HG03135 (cell line): ENCODE data around the gene TRAPPC4.
"Not testable (repeated sequence)": the region's sequence is repeated elsewhere in the genome, so short reads cannot be mapped to it uniquely, and the experiment has no call there.

Experiments used
- ATAC-seq: cut with Tn5 transposase; IDR thresholded peaks from one replicate; pipeline ENCODE4 v1.9.1; 2021; ENCODE audit warnings: mild to moderate bottlenecking, moderate library complexity; ENCODE audit not compliant: unreplicated experiment

TRAPPC4 gene

DNA sequence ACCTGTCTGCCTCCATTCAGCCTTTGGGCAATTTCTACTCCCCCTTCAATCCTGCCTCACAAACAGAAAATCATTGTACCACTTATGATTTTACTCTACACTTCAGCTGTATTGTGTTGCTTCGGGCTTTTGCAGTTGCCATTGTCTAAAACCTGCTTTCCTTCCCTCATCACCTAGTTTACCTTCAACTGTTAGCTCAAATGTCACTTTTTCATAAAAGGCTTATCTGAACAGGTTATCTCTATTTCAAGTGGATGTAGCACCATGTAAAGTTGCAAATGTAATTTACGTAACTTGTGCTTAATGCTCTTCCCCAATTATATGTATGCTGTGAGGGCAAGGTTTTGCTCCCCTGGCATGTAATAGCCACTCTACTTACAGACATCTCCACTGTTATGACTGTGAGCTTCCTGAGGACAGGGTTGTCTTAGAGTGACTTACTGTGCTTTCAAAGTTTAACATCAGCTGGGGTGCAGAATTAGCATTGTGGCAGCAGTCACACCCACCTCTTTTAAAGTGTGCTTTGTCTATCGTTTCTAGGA lies 5.9 kb upstream of the TRAPPC4 start:
- no peak for ATAC-seq

DNA sequence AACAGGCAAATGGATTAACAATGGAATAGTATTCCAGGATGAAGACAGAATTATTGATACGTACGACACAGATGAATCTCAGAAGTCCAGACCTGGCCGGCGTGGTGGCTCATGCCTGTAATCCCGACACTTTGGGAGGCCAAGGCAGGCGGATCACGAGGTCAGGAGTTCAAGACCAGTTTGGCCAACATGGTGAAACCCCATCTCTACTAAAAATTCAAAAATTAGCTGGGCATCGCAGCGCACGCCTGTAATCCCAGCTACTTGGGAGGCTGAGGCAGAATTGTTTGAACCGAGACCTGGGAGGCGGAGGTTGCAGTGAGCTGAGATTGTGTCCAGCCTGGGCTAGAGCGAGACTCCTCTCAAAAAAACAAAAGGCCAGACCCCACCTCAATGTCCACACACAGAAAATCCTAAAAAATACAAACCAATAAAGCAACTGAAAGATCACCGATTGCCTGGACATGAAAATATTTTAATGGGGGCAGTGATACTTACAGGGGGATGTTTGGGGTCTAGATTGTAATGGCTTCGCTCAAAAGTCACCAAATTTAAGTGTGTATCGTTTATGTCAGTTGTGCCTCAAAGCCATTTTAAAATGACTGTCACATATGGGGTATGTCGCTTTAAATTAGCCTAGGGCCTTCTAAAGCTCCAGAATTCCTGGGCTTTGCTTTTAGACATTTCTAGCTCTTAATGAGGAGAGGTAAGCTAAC lies 4.2 kb upstream of the TRAPPC4 start:
- no peak for ATAC-seq

DNA sequence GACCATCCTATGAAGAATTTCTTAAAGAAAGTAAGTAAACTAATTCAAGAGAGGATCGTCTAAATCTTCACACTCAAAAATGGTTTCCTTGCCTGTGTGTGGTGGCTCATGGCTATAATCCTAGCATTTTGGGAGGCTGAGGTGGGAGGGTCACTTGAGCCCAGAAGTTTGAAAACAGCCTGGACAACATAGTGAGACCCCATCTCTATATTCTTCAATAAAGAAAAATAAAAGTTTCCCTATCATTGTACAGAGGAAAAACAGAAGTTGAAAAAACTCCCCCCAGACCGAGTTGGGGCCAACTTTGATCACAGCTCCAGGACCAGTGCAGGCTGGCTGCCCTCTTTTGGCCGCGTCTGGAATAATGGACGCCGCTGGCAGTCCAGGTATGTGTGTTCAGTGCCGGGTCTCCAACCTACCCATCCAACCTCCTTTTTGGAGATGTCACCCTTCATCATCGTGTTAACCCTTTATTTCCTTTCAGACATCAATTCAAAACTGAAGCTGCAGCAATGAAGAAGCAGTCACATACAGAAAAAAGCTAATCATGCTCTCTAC lies 3.4 kb upstream of the TRAPPC4 start:
- no peak for ATAC-seq

DNA sequence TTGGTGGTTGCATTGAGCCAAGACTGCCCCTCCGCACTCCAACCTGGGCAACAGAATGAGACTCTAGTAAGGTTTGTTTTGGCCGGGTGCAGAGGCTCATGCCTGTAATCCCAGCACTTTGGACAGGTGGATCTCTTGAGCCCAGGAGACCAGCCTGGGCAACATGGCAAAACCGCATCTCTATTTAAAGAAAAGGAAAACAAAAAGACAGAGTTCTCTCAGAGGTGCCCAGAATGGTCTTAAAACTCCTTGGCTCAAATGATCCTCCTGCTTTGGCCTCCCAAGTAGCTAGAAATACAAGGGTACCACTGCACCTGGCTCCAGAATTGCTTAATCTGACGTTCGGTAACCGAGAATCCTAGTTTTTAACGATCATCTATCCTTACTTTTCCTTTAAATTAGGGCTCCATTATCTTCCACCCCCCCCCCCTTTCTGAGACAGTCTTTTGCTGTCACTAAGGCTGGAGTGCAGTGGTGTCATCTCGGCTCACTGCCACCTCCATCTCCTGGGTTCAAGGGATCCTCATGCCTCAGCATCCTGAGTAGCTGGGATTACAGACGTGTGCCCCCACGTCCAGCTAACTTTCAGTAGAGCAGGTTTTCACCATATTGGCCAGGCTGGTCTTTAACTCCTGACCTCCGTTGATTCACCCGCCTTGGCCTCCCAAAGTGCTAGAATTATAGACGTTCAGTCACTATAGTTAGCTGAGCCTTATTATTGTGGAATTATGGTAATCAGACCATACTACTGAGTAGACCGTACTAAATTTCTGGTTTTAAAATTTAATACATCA lies 2.2 kb upstream of the TRAPPC4 start:
- no peak for ATAC-seq

DNA sequence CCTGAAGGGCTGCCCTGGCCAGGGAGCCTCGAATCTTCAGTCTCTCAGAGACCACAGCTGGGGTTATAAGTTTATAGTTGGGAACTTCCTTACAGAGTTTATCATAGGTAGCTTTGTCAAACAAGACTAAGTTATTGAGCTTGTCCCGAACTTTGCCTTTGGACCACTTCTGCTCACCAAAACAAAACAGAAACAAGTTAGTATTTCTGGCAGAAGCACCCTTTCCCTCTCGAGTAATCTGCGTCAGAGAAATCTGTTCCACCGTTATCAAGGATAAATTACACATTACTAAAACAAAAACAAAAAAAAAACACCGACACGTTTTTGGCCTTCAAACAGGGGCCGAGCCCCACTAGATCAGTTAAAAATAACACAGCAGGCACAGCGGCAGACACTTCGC lies 1.2 kb upstream of the TRAPPC4 start:
- not testable (repeated sequence) for ATAC-seq

DNA sequence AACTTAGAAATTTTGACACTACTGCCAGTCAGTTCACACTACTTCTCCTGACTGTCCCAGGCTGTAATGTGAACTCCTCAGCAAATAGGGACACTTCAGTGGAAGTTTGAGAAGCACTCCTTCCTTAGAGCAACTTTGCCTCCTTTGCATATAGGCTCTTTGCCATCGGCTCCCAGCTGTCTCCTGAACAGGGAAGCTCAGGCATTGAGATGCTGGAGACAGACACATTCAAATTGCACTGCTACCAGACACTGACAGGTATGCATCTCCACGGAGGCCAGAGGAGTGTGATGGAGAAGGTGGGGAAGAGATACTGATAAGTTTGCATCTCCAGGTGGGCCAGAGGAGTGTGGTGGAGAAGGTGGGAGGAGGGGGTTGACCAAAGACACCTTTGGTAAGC lies 1.4 kb downstream of the TRAPPC4 start:
- no peak for ATAC-seq

DNA sequence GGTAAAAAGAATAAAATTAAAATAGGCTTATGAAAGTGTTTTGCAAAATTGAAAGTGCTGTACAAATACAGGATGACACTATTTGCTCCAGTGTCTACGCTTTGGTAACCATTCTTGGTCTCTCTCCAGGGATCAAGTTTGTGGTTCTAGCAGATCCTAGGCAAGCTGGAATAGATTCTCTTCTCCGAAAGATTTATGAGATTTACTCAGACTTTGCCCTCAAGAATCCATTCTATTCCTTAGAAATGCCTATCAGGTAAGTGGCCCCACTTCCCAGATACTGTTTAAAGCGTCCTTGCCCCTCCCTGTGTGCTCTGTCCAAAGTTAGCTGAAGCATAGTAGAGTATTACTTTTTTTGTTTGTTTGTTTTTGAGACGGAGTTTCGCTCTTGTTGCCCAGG lies 3.1 kb downstream of the TRAPPC4 start:
- ATAC-seq = no peak

DNA sequence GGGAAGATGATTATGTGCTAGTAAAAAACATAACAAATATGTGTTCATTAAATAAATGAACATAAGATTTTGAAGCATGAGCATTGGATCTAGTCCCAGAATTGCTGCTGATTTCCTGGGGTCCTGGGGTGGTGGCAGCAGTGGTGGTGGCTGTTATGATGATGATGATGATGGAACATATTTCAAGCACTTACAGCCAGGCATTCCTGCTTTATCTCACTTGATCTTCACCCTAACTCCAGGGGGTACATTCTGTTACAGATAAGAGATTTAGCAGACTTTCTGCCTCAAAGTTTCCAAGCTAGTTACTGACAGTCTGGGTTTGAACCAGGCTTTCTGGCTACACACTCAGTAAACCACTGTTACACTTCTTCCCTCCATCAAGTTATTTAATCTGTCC lies 5.2 kb downstream of the TRAPPC4 start:
- no peak for ATAC-seq

DNA sequence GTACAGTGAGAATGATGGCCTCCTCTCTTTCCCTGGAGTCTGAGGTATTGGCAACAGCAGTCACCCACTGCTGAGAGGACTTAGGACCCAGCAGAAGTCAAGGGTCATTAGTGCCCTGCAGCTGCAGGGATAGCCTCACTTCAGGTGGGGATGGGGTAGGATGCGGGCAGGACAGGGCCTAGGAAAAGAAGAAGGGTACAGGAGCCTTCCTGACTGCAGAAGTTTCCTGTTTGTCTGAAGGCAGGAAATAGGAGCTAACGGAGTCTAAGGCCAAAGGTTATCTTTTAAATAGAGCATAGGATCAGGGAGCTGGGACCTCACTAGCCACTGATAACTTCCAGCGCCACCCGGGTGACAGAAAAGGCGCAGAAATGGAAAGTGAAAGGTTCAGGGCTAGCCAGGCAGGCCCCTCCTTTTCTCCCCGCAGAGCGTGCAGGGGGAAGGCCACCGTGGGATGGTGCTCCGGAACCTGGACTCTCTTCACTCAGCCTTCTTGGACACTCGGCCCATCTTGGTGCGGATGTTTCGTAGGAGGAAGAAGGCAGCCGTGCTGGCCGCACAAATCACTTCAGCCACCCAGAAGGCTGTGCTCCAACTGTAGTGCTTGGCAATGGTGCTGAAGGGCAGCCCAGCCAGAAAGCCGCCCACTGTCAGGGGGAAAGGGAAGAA lies 6.0 kb downstream of the TRAPPC4 start:
- no peak for ATAC-seq

DNA sequence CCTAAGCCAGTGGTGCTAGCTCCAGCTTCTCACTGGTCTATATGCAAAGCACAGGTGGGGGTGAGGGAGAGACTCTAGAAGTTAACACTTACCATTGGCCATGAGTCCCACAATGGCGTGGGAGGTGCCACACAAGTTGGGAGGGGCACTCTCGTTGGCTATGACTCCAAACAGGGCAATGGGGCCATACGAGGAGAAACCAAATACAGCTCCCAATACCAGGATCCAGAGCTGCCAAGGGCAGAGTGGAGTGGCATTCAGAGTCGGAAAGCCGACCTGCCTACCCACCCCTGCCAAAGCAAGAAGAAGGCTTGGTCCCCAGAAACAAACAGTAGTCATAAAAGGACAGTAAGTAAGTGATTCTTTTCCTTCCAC lies 6.5 kb downstream of the TRAPPC4 start:
- no peak for ATAC-seq

DNA sequence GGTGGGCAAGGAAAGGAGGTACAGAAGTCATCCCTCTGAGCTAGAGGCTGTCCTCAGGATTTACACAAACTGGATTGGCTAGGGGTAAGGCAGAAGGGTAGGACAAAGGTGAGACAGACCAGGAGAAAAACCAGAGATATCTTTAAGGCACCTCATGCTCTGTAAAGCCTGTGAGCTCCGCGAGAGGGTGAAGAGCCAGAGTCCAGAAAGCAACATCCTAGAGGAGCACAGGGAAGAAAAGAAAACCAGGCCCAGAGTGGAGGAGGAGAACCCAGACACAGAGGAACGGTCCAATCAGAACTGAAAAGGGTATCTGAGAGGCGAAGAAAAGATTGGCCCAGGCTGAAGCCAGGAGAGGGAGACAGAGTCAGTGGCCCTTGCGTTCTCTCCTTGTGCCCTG lies 7.0 kb downstream of the TRAPPC4 start:
- ATAC-seq = no peak

DNA sequence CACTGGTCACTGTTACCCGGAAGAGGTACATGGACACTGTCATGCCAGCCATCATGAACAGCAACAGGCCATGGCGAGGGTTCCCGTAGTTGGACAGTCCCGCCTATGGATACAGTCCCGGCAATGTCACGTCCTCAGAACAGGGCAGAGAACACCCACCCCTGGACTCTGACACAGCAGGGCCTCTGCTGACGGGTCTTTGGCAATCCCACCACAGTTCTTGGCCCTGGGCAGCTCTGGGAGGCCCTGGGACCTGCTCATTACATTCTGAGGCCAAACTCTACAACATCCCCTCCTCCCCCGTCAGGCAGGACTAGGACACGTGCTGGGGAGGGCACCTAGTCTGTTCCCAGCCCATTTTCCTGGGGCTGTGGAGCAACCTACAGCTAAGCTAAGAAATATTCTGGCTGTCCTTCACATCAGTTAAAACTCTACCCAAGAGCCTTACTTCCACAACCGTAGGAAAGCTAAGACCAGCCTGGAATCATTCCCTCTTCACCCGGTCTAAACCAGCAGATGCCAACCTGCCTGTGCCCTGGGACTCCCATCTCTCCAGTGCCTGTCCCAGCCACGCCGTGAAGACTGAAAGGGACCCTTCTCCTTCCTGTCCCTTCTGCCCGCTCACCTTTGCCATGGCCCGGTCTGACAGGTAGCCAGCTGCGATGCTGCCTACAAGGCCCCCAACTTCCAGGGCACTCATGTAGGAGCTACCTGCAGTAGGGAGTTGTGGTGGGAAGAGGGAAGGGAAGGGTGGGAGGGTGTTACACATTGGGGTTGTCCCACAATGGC lies 7.6 kb downstream of the TRAPPC4 start:
- no peak for ATAC-seq

DNA sequence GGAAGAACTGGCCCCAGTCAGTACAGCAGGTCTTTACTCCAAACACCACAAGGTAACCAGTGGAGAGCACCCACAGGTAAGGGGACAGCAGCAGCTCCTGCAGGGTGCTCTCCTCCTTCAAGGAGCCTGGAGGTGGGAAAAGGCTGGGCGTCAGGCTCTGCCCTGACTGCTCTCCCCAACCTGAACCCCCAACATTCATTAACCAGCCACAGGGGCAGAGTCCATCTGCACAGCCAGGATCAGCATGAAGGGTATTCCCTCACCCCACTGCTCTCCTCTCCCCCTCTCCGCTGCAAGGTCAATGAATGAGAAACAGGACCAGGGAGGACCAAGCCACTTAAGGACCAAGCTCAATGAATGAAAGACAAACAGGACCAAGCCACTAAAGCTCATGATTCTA lies 8.4 kb downstream of the TRAPPC4 start:
- ATAC-seq = no peak

DNA sequence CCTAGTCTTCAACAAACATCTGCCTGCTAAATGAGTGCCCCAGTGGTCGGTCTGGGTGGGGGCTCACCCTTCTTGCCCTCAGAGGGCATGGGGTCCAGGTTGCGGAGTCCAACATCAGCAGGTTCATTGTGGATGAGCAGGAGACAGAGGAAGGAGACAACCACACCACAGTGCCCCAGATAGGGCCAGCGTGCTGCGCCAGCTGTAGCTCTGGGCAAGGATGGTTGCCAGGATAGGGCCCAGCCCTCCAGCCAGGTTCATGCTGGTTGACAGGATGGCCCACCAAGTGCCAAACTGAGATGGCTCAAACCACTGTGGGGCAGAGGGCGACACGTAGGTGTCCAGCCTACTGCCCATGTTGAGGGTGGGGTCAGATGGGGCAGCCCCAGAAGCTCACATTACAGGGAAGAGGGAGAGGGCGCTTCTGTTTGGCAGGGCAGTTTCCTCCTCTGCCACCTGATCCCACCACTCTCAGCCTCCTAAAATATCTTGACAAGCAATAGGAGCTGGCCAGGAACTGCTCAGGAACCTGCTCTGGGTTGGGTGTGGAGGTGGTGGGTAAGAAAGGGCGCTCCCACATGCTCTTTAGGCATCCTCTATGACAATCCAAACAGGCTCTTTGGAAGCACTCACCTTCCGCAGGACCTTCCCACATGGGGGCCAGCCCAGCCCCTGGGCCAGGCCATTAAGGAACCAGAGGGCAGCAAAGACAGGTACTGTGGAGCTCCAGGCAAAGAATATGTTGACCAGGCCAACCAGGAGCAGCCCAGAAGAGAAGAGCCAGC lies 9.2 kb downstream of the TRAPPC4 start:
- ATAC-seq = no peak

DNA sequence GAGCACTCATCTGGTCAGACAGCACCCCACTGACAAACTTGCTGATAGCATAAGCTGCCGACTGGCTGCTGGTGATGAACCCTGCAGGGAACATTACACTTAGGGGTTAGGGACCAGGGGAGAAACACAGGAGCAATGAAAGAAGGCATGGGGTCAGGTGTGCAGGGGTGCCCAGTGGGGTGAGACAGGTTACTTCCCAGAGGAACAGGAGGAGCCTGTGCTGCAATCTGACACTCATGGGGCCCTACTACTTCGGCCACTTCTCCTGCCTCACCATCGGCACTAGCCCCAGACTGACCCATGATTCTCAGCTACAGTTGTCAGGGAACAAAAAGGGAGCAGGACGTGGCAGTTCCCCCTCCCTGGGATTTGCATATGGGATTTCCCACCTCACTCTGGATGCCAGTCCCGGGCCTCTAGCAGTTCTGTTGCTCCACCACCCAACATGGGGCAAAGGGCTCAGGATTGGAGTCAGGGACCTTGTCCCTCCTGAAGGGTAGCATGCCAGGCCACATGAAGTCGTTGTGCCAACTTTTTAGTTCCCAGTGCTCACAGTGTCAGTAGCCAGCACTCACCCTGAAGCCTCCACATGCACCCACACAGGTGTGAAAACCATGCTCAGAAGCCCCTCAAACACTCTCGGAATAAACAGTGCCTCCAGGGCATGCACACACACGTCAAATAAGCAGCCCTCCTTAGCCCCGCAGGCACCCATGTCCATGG lies 9.9 kb downstream of the TRAPPC4 start:
- no peak for ATAC-seq

DNA sequence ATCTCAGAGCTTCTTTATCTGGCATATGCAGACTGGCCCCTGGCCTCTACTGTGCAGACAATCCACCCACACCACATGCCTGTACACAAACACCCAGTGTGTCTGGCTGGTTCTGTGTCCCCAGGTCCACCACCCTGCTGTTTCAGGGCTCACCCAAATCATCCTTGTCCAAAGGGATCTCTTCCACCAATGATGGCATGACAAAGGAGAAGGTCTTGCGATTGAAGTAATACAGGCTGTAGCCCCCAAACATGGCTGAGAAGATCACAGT lies 10.4 kb downstream of the TRAPPC4 start:
- ATAC-seq = no peak

DNA sequence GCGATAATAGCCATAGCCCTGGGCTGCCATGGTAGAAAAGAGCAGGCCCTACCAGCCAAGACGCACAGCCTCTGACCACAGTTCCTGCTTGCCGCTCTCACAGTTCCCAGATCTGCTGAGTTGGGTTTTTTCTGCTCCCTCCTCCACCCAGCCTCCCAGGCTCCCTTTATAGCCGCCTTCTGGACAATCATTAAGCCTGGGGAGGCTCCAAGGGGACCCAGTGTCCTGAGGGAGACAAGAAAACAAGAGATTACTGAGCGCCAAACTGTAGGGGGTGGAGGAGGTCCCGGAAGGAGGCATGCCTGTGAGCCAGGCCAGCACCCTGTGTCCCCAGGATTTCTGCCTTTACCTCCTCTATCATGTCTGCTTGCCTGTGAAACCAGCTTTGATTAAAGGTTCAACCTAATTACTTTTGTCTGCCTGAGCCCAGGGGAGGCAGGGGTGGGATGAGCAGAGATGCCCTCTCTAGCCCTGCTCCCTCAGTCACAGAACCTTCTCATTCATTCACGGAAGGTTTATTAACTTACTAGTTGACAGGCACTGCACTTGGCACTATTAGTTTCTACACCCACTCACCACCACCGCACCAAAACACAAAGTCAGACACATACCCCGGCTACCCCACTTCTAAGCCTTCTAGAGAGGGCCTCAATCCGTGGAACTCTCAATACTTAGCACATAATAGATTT lies 10.9 kb downstream of the TRAPPC4 start:
- peak; percentile 3 for ATAC-seq

DNA sequence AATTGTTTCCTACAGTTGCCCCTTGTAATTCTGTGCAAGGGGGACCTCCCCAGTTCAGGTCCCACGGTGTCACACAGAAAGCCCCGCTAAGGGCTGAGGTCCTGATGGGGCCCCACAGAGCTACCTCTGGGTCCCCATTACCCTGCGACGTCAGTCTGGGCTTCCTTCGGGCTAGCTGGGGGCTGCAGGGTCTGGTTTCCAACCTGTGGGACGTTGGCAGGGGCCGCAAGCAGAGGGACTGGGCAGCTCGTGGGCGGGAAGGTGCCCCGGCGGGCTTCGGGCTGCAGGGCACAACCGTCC lies 11.4 kb downstream of the TRAPPC4 start:
- ATAC-seq = peak; percentile 12
